MM.1S (cell line): ENCODE results near the gene CACNA1E.

ENCODE experiments used
- EZH2 ChIP-seq: fragments of 300-600 bp; sonication (generic); optimal IDR thresholded peaks from 2 replicates; pipeline ENCODE3; 2017; ENCODE audit warnings: low read depth, mild to moderate bottlenecking, antibody characterized with exemption, low read length, mixed read lengths
- EZH2phosphoT487 ChIP-seq: fragments of 300-600 bp; sonication (generic); IDR thresholded peaks from 2 replicates; pipeline ENCODE4 v1.6.1; 2018; ENCODE audit warnings: antibody characterized with exemption, low read length
- TF ChIP-seq, protein P1 (sequence below): fragments of 300-600 bp; sonication (generic); IDR thresholded peaks from 2 replicates; pipeline ENCODE4 v1.5.1; 2016; ENCODE audit warnings: antibody characterized with exemption, low read length, mixed read lengths

DNA sequence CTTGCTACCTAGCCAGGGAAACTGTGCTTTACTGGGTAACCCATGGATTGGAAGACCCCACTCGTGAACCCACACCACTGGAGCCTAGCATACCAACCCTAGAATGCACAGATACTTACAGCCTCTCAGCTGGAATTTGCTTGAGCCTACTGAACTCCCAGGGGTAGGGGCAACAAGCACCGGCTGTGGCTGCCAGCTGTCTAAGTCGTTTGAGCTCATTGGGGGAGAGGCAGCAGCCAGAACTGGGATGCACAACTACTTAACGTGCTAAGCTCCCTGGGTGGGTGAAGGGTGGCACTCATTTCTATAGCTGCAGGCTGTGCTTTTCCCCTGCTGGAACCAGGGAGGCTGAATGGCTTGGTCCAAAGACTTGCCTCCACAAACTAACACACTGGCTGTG is 365.8 kb downstream of the CACNA1E start:
- TF ChIP-seq, protein P1, sequence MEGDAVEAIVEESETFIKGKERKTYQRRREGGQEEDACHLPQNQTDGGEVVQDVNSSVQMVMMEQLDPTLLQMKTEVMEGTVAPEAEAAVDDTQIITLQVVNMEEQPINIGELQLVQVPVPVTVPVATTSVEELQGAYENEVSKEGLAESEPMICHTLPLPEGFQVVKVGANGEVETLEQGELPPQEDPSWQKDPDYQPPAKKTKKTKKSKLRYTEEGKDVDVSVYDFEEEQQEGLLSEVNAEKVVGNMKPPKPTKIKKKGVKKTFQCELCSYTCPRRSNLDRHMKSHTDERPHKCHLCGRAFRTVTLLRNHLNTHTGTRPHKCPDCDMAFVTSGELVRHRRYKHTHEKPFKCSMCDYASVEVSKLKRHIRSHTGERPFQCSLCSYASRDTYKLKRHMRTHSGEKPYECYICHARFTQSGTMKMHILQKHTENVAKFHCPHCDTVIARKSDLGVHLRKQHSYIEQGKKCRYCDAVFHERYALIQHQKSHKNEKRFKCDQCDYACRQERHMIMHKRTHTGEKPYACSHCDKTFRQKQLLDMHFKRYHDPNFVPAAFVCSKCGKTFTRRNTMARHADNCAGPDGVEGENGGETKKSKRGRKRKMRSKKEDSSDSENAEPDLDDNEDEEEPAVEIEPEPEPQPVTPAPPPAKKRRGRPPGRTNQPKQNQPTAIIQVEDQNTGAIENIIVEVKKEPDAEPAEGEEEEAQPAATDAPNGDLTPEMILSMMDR: no peak
- TF ChIP-seq EZH2 (no peak), EZH2phosphoT487 (no peak)
